HEK293T (cell line): ENCODE results near the gene RAD51B.

Source experiments
- CTCF ChIA-PET: fragments of 350-600 bp; formaldehyde crosslinking; extraction: SDS; loops from one replicate; lab custom pipeline; 2021; ENCODE audit warnings: antibody characterized with exemption, inconsistent platforms; lab: Yijun Ruan, JAX
- POLR2A ChIA-PET: fragments of 350-600 bp; formaldehyde crosslinking; extraction: SDS; loops from one replicate; lab custom pipeline; 2020; ENCODE audit warnings: antibody characterized with exemption, inconsistent platforms; lab: Yijun Ruan, JAX
- DNase-seq: peaks from one replicate; pipeline ENCODE4 v3.0.0; 2012; ENCODE audit warnings: mixed read lengths; ENCODE audit errors: extremely low spot score
- ARNT ChIP-seq: fragments of 450-650 bp; IDR thresholded peaks from 2 replicates; pipeline ENCODE4 v1.6.1; 2017; ENCODE audit warnings: mild to moderate bottlenecking
- BHLHE40 ChIP-seq: fragments of 450-650 bp; IDR thresholded peaks from 2 replicates; pipeline ENCODE4 v1.6.1; 2016; ENCODE audit warnings: mild to moderate bottlenecking, moderate library complexity, borderline replicate concordance
- CTBP1 ChIP-seq: fragments of 450-650 bp; IDR thresholded peaks from 2 replicates; pipeline ENCODE4 v1.6.1; 2016; ENCODE audit warnings: borderline replicate concordance
- ELF4 ChIP-seq: fragments of 450-650 bp; IDR thresholded peaks from 2 replicates; pipeline ENCODE4 v1.6.1; 2017; ENCODE audit warnings: antibody characterized with exemption
- FOXA1 ChIP-seq: fragments of 450-650 bp; IDR thresholded peaks from 2 replicates; pipeline ENCODE4 v1.6.1; 2016; ENCODE audit warnings: mild to moderate bottlenecking
- FOXK2 ChIP-seq: fragments of 450-650 bp; IDR thresholded peaks from 2 replicates; pipeline ENCODE4 v1.6.1; 2016; ENCODE audit warnings: mild to moderate bottlenecking
- FOXM1 ChIP-seq: fragments of 450-650 bp; IDR thresholded peaks from 2 replicates; pipeline ENCODE4 v1.6.1; 2017; ENCODE audit warnings: mild to moderate bottlenecking, borderline replicate concordance
- HDGF ChIP-seq: fragments of 450-650 bp; IDR thresholded peaks from 2 replicates; pipeline ENCODE4 v1.6.1; 2017; ENCODE audit warnings: antibody characterized with exemption, borderline replicate concordance
- L3MBTL2 ChIP-seq: fragments of 450-650 bp; conservative IDR thresholded peaks from 2 replicates; pipeline ENCODE4 v1.6.1; 2016; ENCODE audit warnings: mild to moderate bottlenecking
- LEF1 ChIP-seq: fragments of 450-650 bp; IDR thresholded peaks from 2 replicates; pipeline ENCODE4 v1.6.1; 2017; ENCODE audit warnings: mild to moderate bottlenecking, borderline replicate concordance
- NFRKB ChIP-seq: fragments of 450-650 bp; IDR thresholded peaks from 2 replicates; pipeline ENCODE4 v1.6.1; 2016; ENCODE audit warnings: mild to moderate bottlenecking, moderate library complexity
- PKNOX1 ChIP-seq: fragments of 450-650 bp; IDR thresholded peaks from 2 replicates; pipeline ENCODE4 v1.6.1; 2016
- SP1 ChIP-seq: fragments of 450-650 bp; IDR thresholded peaks from 2 replicates; pipeline ENCODE4 v1.6.1; 2017
- SUZ12 ChIP-seq: fragments of 450-650 bp; IDR thresholded peaks from 2 replicates; pipeline ENCODE4 v1.6.1; 2016; ENCODE audit warnings: mild to moderate bottlenecking
- TARDBP ChIP-seq: fragments of 450-650 bp; IDR thresholded peaks from 2 replicates; pipeline ENCODE4 v1.6.1; 2016
- ZNF384 ChIP-seq: fragments of 450-650 bp; IDR thresholded peaks from 2 replicates; pipeline ENCODE4 v1.6.1; 2016

Gene RAD51B

GRCh38 chr14:68666236-68666635 lies 846.7 kb downstream of the RAD51B start:
- TF ChIP-seq PKNOX1 (no peak), ZNF384 (no peak), SUZ12 (no peak), NFRKB (no peak)
- DNase-seq, result no peak
- ChIA-PET CTCF (interaction anchor here (1.4 kb wide), 1 partner anchor 56 kb away, joined by 3 read pairs; no protein-coding TSS in a partner anchor), POLR2A (no interaction called here)

- TF ChIP-seq FOXK2, result no peak
- no peak for TF ChIP-seq CTBP1
- TF ChIP-seq FOXA1, result no peak
- TF ChIP-seq TARDBP, result no peak
- TF ChIP-seq ZNF384, result no peak
- no peak for TF ChIP-seq FOXM1
- TF ChIP-seq HDGF, result no peak
- no peak for TF ChIP-seq SUZ12
- no peak for TF ChIP-seq NFRKB
- TF ChIP-seq ELF4, result no peak
- no peak for TF ChIP-seq BHLHE40
- TF ChIP-seq L3MBTL2, result no peak
- no peak for TF ChIP-seq LEF1
- TF ChIP-seq ARNT, result no peak
- TF ChIP-seq SP1, result no peak
- DNase-seq, result no peak
- ChIA-PET CTCF (no interaction called here), POLR2A (interaction anchor here (1.1 kb wide), 1 partner anchor 9 kb away, joined by 3 read pairs; no protein-coding TSS in a partner anchor)
Observed at GRCh38 chr14:68666899-68667298, 847.3 kb downstream of the RAD51B start.

GRCh38 chr14:68667313-68667791 lies 847.8 kb downstream of the RAD51B start:
- TF ChIP-seq ARNT, result no peak
- TF ChIP-seq TARDBP, result no peak
- TF ChIP-seq FOXK2, result no peak
- TF ChIP-seq PKNOX1, result no peak
- no peak for TF ChIP-seq FOXM1
- TF ChIP-seq SP1, result no peak
- no peak for TF ChIP-seq BHLHE40
- no peak for TF ChIP-seq ELF4
- TF ChIP-seq LEF1, result no peak
- TF ChIP-seq CTBP1, result no peak
- no peak for TF ChIP-seq HDGF
- TF ChIP-seq FOXA1, result no peak
- TF ChIP-seq ZNF384, result no peak
- TF ChIP-seq L3MBTL2, result no peak
- no peak for TF ChIP-seq SUZ12
- TF ChIP-seq NFRKB, result no peak
- ChIA-PET POLR2A (interaction anchor here (1.1 kb wide), 1 partner anchor 9 kb away, joined by 3 read pairs; no protein-coding TSS in a partner anchor), CTCF (no interaction called here)
- DNase-seq, result no peak

GRCh38 chr14:68668028-68668427 lies 848.4 kb downstream of the RAD51B start:
- DNase-seq, result no peak
- TF ChIP-seq SP1, result no peak
- no peak for TF ChIP-seq HDGF
- no peak for TF ChIP-seq L3MBTL2
- TF ChIP-seq ELF4, result no peak
- TF ChIP-seq LEF1, result no peak
- TF ChIP-seq FOXK2, result no peak
- TF ChIP-seq FOXM1, result no peak
- TF ChIP-seq ARNT, result no peak
- TF ChIP-seq NFRKB, result no peak
- TF ChIP-seq BHLHE40, result no peak
- TF ChIP-seq FOXA1, result no peak
- ChIA-PET CTCF (no interaction called here), POLR2A (interaction anchor here (1.1 to 1.2 kb wide), 2 partner anchors 10 to 12 kb away, joined by 3 read pairs; no protein-coding TSS in a partner anchor)

- POLR2A ChIA-PET, result interaction anchor here (1.2 kb wide), 1 partner anchor 13 kb away, joined by 3 read pairs; no protein-coding TSS in a partner anchor
- CTCF ChIA-PET, result no interaction called here
- no peak for TF ChIP-seq SUZ12
- no peak for TF ChIP-seq LEF1
- TF ChIP-seq TARDBP, result no peak
- TF ChIP-seq BHLHE40, result no peak
- TF ChIP-seq SP1, result no peak
- TF ChIP-seq FOXM1, result no peak
- no peak for TF ChIP-seq CTBP1
- TF ChIP-seq ZNF384, result no peak
- TF ChIP-seq L3MBTL2, result no peak
- TF ChIP-seq HDGF, result no peak
- no peak for TF ChIP-seq ELF4
- TF ChIP-seq PKNOX1, result no peak
- TF ChIP-seq ARNT, result no peak
- TF ChIP-seq FOXK2, result no peak
- no peak for TF ChIP-seq NFRKB
- no peak for TF ChIP-seq FOXA1
- DNase-seq, result no peak
Observed at GRCh38 chr14:68668531-68668930, 849.0 kb downstream of the RAD51B start.

- no peak for TF ChIP-seq LEF1
- TF ChIP-seq FOXM1, result no peak
- no peak for TF ChIP-seq FOXA1
- TF ChIP-seq ARNT, result no peak
- no peak for TF ChIP-seq HDGF
- no peak for TF ChIP-seq CTBP1
- TF ChIP-seq ZNF384, result no peak
- no peak for TF ChIP-seq NFRKB
- TF ChIP-seq ELF4, result no peak
- no peak for TF ChIP-seq L3MBTL2
- TF ChIP-seq SUZ12, result no peak
- TF ChIP-seq FOXK2, result no peak
- ChIA-PET CTCF (no interaction called here), POLR2A (interaction anchor here (1.2 kb wide), 1 partner anchor 13 kb away, joined by 3 read pairs; no protein-coding TSS in a partner anchor)
- DNase-seq, result no peak
Observed at GRCh38 chr14:68669111-68669511, 849.5 kb downstream of the RAD51B start.
